Prostate gland (tissue), 2 donors: Measurements from ENCODE around the gene RUNX2. TPM values are rescaled to one million over a fixed set of nuclear protein-coding genes. Genes with fewer than 3 reads are reported as not detected.

Experiments used
- DNase-seq: peaks from one replicate; pipeline ENCODE4 v3.0.0-alpha.2; 2019; ENCODE audit warnings: low spot score
- H3K27ac ChIP-seq, 2 donors: fragments of 200-600 bp; sonication (generic); 2 replicates each; pipeline ENCODE4 v1.5.1; 2017 to 2019
- H3K27me3 ChIP-seq: fragments of 200-600 bp; sonication (generic); replicated peaks from 2 replicates; pipeline ENCODE4 v1.5.1; 2019; ENCODE audit not compliant: insufficient read depth
- H3K36me3 ChIP-seq, 2 donors: fragments of 200-600 bp; sonication (generic); 1 replicate in 1 of 2; 2 replicates in 1 of 2; pipeline versions ENCODE4 v1.5.1 to v1.8.1; 2017 to 2019
- H3K4me1 ChIP-seq: fragments of 200-600 bp; sonication (generic); replicated peaks from 2 replicates; pipeline ENCODE4 v1.5.1; 2019
- H3K4me3 ChIP-seq, 2 donors: fragments of 200-600 bp; sonication (generic); 2 replicates each; pipeline ENCODE4 v1.5.1; 2017 to 2019
- H3K9me3 ChIP-seq: fragments of 200-600 bp; sonication (generic); 2 replicates; pipeline ENCODE4 v1.5.1; 2017
- POLR2A ChIP-seq: fragments of 450-650 bp; IDR thresholded peaks from one replicate; pipeline ENCODE4 v1.6.1; 2016; ENCODE audit warnings: antibody characterized with exemption, mild to moderate bottlenecking
- POLR2AphosphoS5 ChIP-seq: sonication (generic); formaldehyde crosslinking; IDR thresholded peaks from one replicate; pipeline ENCODE4 v1.6.1; 2017; ENCODE audit warnings: antibody characterized with exemption
- WGBS: methylation state at CpG from one replicate; pipeline ENCODE4 v1.1.5; 2018; 5-methylcytosine and 5-hydroxymethylcytosine counted together
- intact Hi-C: fragments of 100-400 bp; cut with DNase I; formaldehyde crosslinking; loops from one replicate; pipeline ENCODE4 v1.14.2; 2022
- total RNA-seq, 2 donors: library from RNA; depleted of rRNA; stranded (reverse); fragments of >200 nt; gene quantifications; one replicate each; pipeline ENCODE4 v1.1.0, GENCODE V29; 2016
- TF ChIP-seq, protein P1 (sequence below), 4 experiments: fragments of 200-600 bp in 2 of 4; fragments of 450-650 bp in 2 of 4; sonication (generic) in 2 of 4; IDR thresholded peaks; 1 replicate in 3 of 4; 2 replicates in 1 of 4; pipeline ENCODE4 v1.5.1; 2016 to 2019; ENCODE audit warnings: antibody characterized with exemption in 4 of 4, mild to moderate bottlenecking in 2 of 4, moderate library complexity in 2 of 4

RUNX2 gene
- total RNA-seq, 2 donors from 2014 or later, result 9.2 to 10.7 TPM

DNA sequence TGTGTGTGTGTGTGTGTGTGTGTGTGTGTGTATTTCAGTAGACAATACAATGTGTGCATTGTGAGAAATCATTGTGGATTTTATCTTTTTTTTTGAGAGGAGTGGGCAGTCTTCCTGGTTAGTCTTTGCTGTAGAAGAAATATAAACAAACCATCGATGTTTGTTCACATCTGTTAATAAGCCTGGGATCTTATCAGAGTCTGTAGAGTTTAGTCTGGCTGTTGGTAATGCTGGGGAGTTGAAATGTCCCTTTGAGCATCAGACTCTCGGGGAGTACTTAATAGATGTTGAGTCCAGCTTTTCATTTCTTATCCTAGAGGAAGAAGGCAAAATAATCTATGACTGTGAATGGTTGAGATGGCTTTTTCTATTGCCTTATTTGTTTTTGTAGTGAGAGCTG, 146.2 kb downstream of the RUNX2 start:
- no peaks in the 10 kb centered on the region for H3K27me3 ChIP-seq
- H3K4me3 ChIP-seq, result no peak overlapping the region
- H3K9me3 ChIP-seq, result no peaks in the 10 kb centered on the region
- no peak for DNase-seq
- WGBS, result 42% methylated on average over 2 of the region's 2 CpGs
- TF ChIP-seq, protein P1, sequence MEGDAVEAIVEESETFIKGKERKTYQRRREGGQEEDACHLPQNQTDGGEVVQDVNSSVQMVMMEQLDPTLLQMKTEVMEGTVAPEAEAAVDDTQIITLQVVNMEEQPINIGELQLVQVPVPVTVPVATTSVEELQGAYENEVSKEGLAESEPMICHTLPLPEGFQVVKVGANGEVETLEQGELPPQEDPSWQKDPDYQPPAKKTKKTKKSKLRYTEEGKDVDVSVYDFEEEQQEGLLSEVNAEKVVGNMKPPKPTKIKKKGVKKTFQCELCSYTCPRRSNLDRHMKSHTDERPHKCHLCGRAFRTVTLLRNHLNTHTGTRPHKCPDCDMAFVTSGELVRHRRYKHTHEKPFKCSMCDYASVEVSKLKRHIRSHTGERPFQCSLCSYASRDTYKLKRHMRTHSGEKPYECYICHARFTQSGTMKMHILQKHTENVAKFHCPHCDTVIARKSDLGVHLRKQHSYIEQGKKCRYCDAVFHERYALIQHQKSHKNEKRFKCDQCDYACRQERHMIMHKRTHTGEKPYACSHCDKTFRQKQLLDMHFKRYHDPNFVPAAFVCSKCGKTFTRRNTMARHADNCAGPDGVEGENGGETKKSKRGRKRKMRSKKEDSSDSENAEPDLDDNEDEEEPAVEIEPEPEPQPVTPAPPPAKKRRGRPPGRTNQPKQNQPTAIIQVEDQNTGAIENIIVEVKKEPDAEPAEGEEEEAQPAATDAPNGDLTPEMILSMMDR (IDR thresholded peaks at IDR 0.05), result no peak
- TF ChIP-seq POLR2AphosphoS5 (no peak), POLR2A (no peak)
- H3K27ac ChIP-seq, result no peak overlapping the region
- intact Hi-C loops, result no loop called here
- peaks cover 5% of the 10 kb centered on the region for H3K4me1 ChIP-seq
- H3K36me3 ChIP-seq, result no peaks in the 10 kb centered on the region

DNA sequence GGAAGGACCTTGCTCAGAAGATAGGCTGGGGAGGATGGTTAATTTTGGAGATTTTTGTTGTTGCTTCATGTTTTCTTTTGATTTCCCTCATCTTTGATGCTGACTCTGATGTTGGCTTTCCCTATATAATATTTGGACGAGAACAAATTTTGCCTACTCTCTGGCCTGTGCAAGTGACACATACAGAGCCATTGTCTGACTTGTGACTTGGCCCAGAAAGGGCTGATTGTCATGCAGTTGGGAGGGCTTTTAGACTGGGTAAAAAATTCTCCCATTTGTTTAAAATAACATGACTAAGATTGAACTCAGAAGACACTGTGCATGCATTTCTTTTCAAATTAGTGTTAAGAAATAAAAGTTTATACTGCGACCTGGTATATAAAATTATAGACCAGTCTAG, 148.2 kb downstream of the RUNX2 start:
- peaks cover 5% of the 10 kb centered on the region for H3K4me1 ChIP-seq
- TF ChIP-seq POLR2AphosphoS5 (no peak), POLR2A (no peak)
- TF ChIP-seq, protein P1 (IDR thresholded peaks at IDR 0.05), result no peak
- no peak for DNase-seq
- WGBS, result 96% methylated on average over 2 of the region's 2 CpGs
- intact Hi-C loops, result no loop called here
- H3K27me3 ChIP-seq, result no peaks in the 10 kb centered on the region
- no peak overlapping the region for H3K4me3 ChIP-seq
- H3K27ac ChIP-seq, result no peak overlapping the region
- no peaks in the 10 kb centered on the region for H3K9me3 ChIP-seq
- H3K36me3 ChIP-seq, result no peaks in the 10 kb centered on the region

DNA sequence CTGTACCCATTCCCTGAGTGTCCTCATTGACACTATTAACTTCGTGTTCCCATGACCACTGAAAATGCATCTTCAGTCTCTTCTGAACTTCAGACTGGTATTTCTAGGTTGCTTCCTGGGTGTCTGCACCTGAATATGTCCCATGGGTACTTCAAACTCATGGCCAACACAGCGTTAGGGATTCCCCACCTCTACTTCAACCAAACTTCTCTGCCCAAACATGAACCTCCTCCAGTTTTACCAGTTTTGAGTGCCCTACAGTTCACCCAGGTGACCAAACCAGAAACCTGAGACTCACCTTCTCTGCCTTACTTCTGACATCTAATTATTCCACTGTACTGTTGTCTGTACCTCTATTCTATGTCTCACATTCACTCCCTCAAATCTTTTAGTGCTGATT, 149.1 kb downstream of the RUNX2 start:
- no peak for DNase-seq
- H3K9me3 ChIP-seq, result no peaks in the 10 kb centered on the region
- no peaks in the 10 kb centered on the region for H3K27me3 ChIP-seq
- H3K4me3 ChIP-seq, result no peak overlapping the region
- WGBS, result 67% methylated on average over 2 of the region's 2 CpGs
- TF ChIP-seq POLR2A, result no peak
- TF ChIP-seq, protein P1 (IDR thresholded peaks at IDR 0.05), result no peak
- no peak overlapping the region for H3K27ac ChIP-seq
- H3K4me1 ChIP-seq, result peaks cover 5% of the 10 kb centered on the region
- H3K36me3 ChIP-seq, result no peaks in the 10 kb centered on the region
- intact Hi-C loops, result no loop called here

DNA sequence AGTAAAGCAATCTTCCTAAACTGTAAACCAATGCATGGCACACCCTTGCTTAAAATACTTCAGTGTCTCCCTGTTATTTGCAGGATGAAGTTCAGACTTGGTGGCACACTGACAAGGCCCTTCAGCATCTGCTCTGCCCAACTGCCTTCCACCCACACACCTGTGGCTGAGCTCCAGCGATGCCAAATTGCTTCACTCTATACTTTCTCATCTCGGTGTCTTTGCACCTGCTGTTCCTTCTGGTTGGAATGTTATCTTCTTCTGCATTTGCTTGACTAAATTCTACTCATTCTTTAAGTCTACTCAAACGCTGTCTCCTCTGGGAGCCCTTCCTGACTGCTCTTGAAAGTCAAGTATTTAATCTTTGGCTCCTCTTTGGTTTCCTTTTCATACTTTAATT, 149.7 kb downstream of the RUNX2 start:
- no peak overlapping the region for H3K4me3 ChIP-seq
- H3K9me3 ChIP-seq, result no peaks in the 10 kb centered on the region
- WGBS, result 71% methylated on average over 3 of the region's 3 CpGs
- no peak for DNase-seq
- no peaks in the 10 kb centered on the region for H3K36me3 ChIP-seq
- H3K27ac ChIP-seq, result no peak overlapping the region
- intact Hi-C loops, result no loop called here
- H3K4me1 ChIP-seq, result peaks cover 5% of the 10 kb centered on the region
- no peaks in the 10 kb centered on the region for H3K27me3 ChIP-seq
- TF ChIP-seq POLR2A, result no peak
- TF ChIP-seq, protein P1 (IDR thresholded peaks at IDR 0.05), result no peak
- no peak for TF ChIP-seq POLR2AphosphoS5

DNA sequence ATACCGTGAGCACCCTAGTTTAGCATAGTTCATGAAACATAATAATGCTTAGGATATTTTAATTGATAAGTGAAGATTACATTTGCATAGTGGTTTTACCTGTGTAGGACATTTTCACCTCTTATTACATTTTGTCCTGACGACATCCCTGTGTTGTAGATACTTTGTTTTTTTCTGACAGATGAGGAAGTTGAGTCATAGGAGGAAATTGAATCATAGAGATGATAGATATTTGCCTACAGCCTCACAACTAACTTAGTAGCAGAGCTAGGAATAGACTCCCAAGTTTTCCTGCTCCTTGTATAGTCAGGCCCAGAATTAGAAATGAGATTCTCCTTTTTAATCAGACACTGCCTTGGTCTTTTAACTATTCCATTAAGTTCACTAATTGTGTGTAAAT, 150.1 kb downstream of the RUNX2 start:
- WGBS, result 77% methylated on average over 2 of the region's 2 CpGs
- Histone ChIP-seq H3K27ac (no peak overlapping the region), H3K36me3 (no peaks in the 10 kb centered on the region), H3K9me3 (no peaks in the 10 kb centered on the region), H3K4me3 (no peak overlapping the region), H3K27me3 (no peaks in the 10 kb centered on the region), H3K4me1 (peaks cover 5% of the 10 kb centered on the region)
- TF ChIP-seq, protein P1 (IDR thresholded peaks at IDR 0.05), result no peak
- TF ChIP-seq POLR2A (no peak), POLR2AphosphoS5 (no peak)
- intact Hi-C loops, result no loop called here
- DNase-seq, result no peak
